ENCODE measurements around the gene CACFD1.

Gene CACFD1

GRCh38 chr9:133467101-133467500, 7.3 kb downstream of the CACFD1 start:
- no peaks in the 10 kb centered on the region for H3K27me3 ChIP-seq (ENCODE audit: control insufficient read depth in 3 of 3, insufficient read depth in 3 of 3, low read depth in 1 of 3, low read length in 3 of 3)
- no peak overlapping the region for H3K14ac ChIP-seq (ENCODE audit: low read length)
- no peak overlapping the region for H4K91ac ChIP-seq (ENCODE audit: low read depth, low read length, poor library complexity)
- H2BK5ac ChIP-seq (ENCODE audit: low read length), result no peak overlapping the region
- no peak overlapping the region for H2BK12ac ChIP-seq (ENCODE audit: low read length)
- peaks cover 18% of the 10 kb centered on the region for H3K79me1 ChIP-seq (ENCODE audit: low read depth, low read length)
- H3K27ac ChIP-seq (replicated peaks; ENCODE audit: low read length), result no peak overlapping the region
- H3K4ac ChIP-seq (ENCODE audit: low read length), result no peak overlapping the region
- peaks cover 0 to 7% of the 10 kb centered on the region in 2 donors for H3K4me1 ChIP-seq (ENCODE audit: control insufficient read depth in 2 of 2, insufficient read depth in 1 of 2, low read depth in 1 of 2, low read length in 2 of 2)
- no peak overlapping the region for H3K4me2 ChIP-seq (ENCODE audit: insufficient read depth, low read length, poor library complexity, severe bottlenecking)
- DNase-seq (ENCODE audit: low spot score), result no peak
- H2BK120ac ChIP-seq (ENCODE audit: low read depth, low read length), result no peak overlapping the region
- no peak overlapping the region for H3K9ac ChIP-seq (ENCODE audit: low read depth, low read length, poor library complexity)
- H3K36me3 ChIP-seq (replicated peaks in 1 of 2; ENCODE audit: control insufficient read depth in 2 of 2, insufficient read depth in 2 of 2, low read length in 2 of 2), result peaks cover 11 to 53% of the 10 kb centered on the region in 2 donors
- H3K4me3 ChIP-seq (ENCODE audit: low read length in 2 of 2), result no peak overlapping the region
- no peak overlapping the region for H2AFZ ChIP-seq (ENCODE audit: low read length)
- WGBS, 2 donors (ENCODE audit: extremely low coverage in 2 of 2, insufficient read length in 2 of 2, insufficient replicate concordance in 1 of 2), result no CpG with 5 or more reads among the region's 10 CpGs
- no peak overlapping the region for H4K8ac ChIP-seq (ENCODE audit: low read depth, low read length)
- H2AK5ac ChIP-seq (ENCODE audit: low read depth, low read length), result no peak overlapping the region
- H2BK15ac ChIP-seq (ENCODE audit: low read length), result no peak overlapping the region
- no peaks in the 10 kb centered on the region for H3K9me3 ChIP-seq (replicated peaks in 1 of 2; ENCODE audit: control insufficient read depth in 2 of 2, insufficient read depth in 1 of 2, low read depth in 1 of 2, low read length in 2 of 2)
- H3K23ac ChIP-seq (ENCODE audit: low read depth, low read length, poor library complexity), result no peak overlapping the region
- no peak overlapping the region for H3K18ac ChIP-seq (ENCODE audit: low read length)

- no peak overlapping the region for H4K91ac ChIP-seq (ENCODE audit: low read depth, low read length, poor library complexity)
- no peak overlapping the region for H2BK12ac ChIP-seq (ENCODE audit: low read length)
- no peak overlapping the region for H3K4me3 ChIP-seq (ENCODE audit: low read length in 2 of 2)
- H3K27ac ChIP-seq (replicated peaks; ENCODE audit: low read length), result no peak overlapping the region
- H2BK120ac ChIP-seq (ENCODE audit: low read depth, low read length), result no peak overlapping the region
- peaks cover 15% of the 10 kb centered on the region for H3K79me1 ChIP-seq (ENCODE audit: low read depth, low read length)
- peak overlapping the region; percentile 7 for H3K9ac ChIP-seq (ENCODE audit: low read depth, low read length, poor library complexity)
- no peak overlapping the region for H3K4me2 ChIP-seq (ENCODE audit: insufficient read depth, low read length, poor library complexity, severe bottlenecking)
- H2AFZ ChIP-seq (ENCODE audit: low read length), result no peak overlapping the region
- H3K36me3 ChIP-seq (replicated peaks in 1 of 2; ENCODE audit: control insufficient read depth in 2 of 2, insufficient read depth in 2 of 2, low read length in 2 of 2), result peaks cover 9 to 58% of the 10 kb centered on the region in 2 donors
- H2BK5ac ChIP-seq (ENCODE audit: low read length), result no peak overlapping the region
- no peak overlapping the region for H4K8ac ChIP-seq (ENCODE audit: low read depth, low read length)
- no peak for DNase-seq (ENCODE audit: low spot score)
- H3K4ac ChIP-seq (ENCODE audit: low read length), result no peak overlapping the region
- H3K14ac ChIP-seq (ENCODE audit: low read length), result no peak overlapping the region
- no CpG with 5 or more reads among the region's 11 CpGs for WGBS, 2 donors (ENCODE audit: extremely low coverage in 2 of 2, insufficient read length in 2 of 2, insufficient replicate concordance in 1 of 2)
- H3K27me3 ChIP-seq (ENCODE audit: control insufficient read depth in 3 of 3, insufficient read depth in 3 of 3, low read depth in 1 of 3, low read length in 3 of 3), result no peaks in the 10 kb centered on the region
- no peak overlapping the region for H2BK15ac ChIP-seq (ENCODE audit: low read length)
- H3K9me3 ChIP-seq (replicated peaks in 1 of 2; ENCODE audit: control insufficient read depth in 2 of 2, insufficient read depth in 1 of 2, low read depth in 1 of 2, low read length in 2 of 2), result no peaks in the 10 kb centered on the region
- H3K4me1 ChIP-seq (ENCODE audit: control insufficient read depth in 2 of 2, insufficient read depth in 1 of 2, low read depth in 1 of 2, low read length in 2 of 2), result peaks cover 0 to 1% of the 10 kb centered on the region in 2 donors
- H3K23ac ChIP-seq (ENCODE audit: low read depth, low read length, poor library complexity), result peak overlapping the region; percentile 13
- H2AK5ac ChIP-seq (ENCODE audit: low read depth, low read length), result no peak overlapping the region
- H3K18ac ChIP-seq (ENCODE audit: low read length), result no peak overlapping the region
Observed at GRCh38 chr9:133468374-133468773, 8.6 kb downstream of the CACFD1 start.

- no peak for DNase-seq (ENCODE audit: low spot score)
- Histone ChIP-seq H3K18ac (ENCODE audit: low read length) (no peak overlapping the region), H3K79me1 (ENCODE audit: low read depth, low read length) (peaks cover 12% of the 10 kb centered on the region), H3K9me3 (replicated peaks in 1 of 2; ENCODE audit: control insufficient read depth in 2 of 2, insufficient read depth in 1 of 2, low read depth in 1 of 2, low read length in 2 of 2) (no peaks in the 10 kb centered on the region), H3K4me3 (ENCODE audit: low read length in 2 of 2) (no peak overlapping the region), H3K23ac (ENCODE audit: low read depth, low read length, poor library complexity) (peak overlapping the region; percentile 99), H3K4ac (ENCODE audit: low read length) (no peak overlapping the region), H2BK15ac (ENCODE audit: low read length) (no peak overlapping the region), H2BK120ac (ENCODE audit: low read depth, low read length) (no peak overlapping the region), H4K8ac (ENCODE audit: low read depth, low read length) (no peak overlapping the region), H3K4me2 (ENCODE audit: insufficient read depth, low read length, poor library complexity, severe bottlenecking) (no peak overlapping the region), H4K91ac (ENCODE audit: low read depth, low read length, poor library complexity) (no peak overlapping the region), H3K4me1 (ENCODE audit: control insufficient read depth in 2 of 2, insufficient read depth in 1 of 2, low read depth in 1 of 2, low read length in 2 of 2) (peaks cover 0 to 1% of the 10 kb centered on the region in 2 donors), H2BK5ac (ENCODE audit: low read length) (no peak overlapping the region), H3K9ac (ENCODE audit: low read depth, low read length, poor library complexity) (no peak overlapping the region), H3K14ac (ENCODE audit: low read length) (no peak overlapping the region), H2AK5ac (ENCODE audit: low read depth, low read length) (no peak overlapping the region), H3K27me3 (ENCODE audit: control insufficient read depth in 3 of 3, insufficient read depth in 3 of 3, low read depth in 1 of 3, low read length in 3 of 3) (no peaks in the 10 kb centered on the region), H2AFZ (ENCODE audit: low read length) (no peak overlapping the region), H3K27ac (replicated peaks; ENCODE audit: low read length) (no peak overlapping the region), H2BK12ac (ENCODE audit: low read length) (no peak overlapping the region), H3K36me3 (replicated peaks in 1 of 2; ENCODE audit: control insufficient read depth in 2 of 2, insufficient read depth in 2 of 2, low read length in 2 of 2) (peaks cover 9 to 59% of the 10 kb centered on the region in 2 donors)
- WGBS, 2 donors (ENCODE audit: extremely low coverage in 2 of 2, insufficient read length in 2 of 2, insufficient replicate concordance in 1 of 2), result no CpG with 5 or more reads among the region's 6 CpGs
Observed at GRCh38 chr9:133468777-133469421, 9.1 kb downstream of the CACFD1 start.

- Histone ChIP-seq H4K91ac (ENCODE audit: low read depth, low read length, poor library complexity) (no peak overlapping the region), H3K4ac (ENCODE audit: low read length) (peak overlapping the region; percentile 53), H2BK120ac (ENCODE audit: low read depth, low read length) (no peak overlapping the region), H3K27ac (replicated peaks; ENCODE audit: low read length) (peak overlapping the region; percentile 22), H3K18ac (ENCODE audit: low read length) (peak overlapping the region; percentile 25), H3K4me2 (ENCODE audit: insufficient read depth, low read length, poor library complexity, severe bottlenecking) (no peak overlapping the region), H2BK12ac (ENCODE audit: low read length) (no peak overlapping the region), H2AFZ (ENCODE audit: low read length) (no peak overlapping the region), H3K14ac (ENCODE audit: low read length) (peak overlapping the region; percentile 17), H2BK5ac (ENCODE audit: low read length) (peak overlapping the region; percentile 12), H3K4me3 (ENCODE audit: low read length in 2 of 2) (peak overlapping the region in 1 of 2 donors; percentile 22), H3K9me3 (replicated peaks in 1 of 2; ENCODE audit: control insufficient read depth in 2 of 2, insufficient read depth in 1 of 2, low read depth in 1 of 2, low read length in 2 of 2) (no peaks in the 10 kb centered on the region), H3K27me3 (ENCODE audit: control insufficient read depth in 3 of 3, insufficient read depth in 3 of 3, low read depth in 1 of 3, low read length in 3 of 3) (no peaks in the 10 kb centered on the region), H4K8ac (ENCODE audit: low read depth, low read length) (no peak overlapping the region), H3K4me1 (ENCODE audit: control insufficient read depth in 2 of 2, insufficient read depth in 1 of 2, low read depth in 1 of 2, low read length in 2 of 2) (peaks cover 0 to 1% of the 10 kb centered on the region in 2 donors), H3K79me1 (ENCODE audit: low read depth, low read length) (peaks cover 6% of the 10 kb centered on the region), H2BK15ac (ENCODE audit: low read length) (no peak overlapping the region), H3K9ac (ENCODE audit: low read depth, low read length, poor library complexity) (no peak overlapping the region), H2AK5ac (ENCODE audit: low read depth, low read length) (peak overlapping the region; percentile 56), H3K36me3 (replicated peaks in 1 of 2; ENCODE audit: control insufficient read depth in 2 of 2, insufficient read depth in 2 of 2, low read length in 2 of 2) (peaks cover 10 to 61% of the 10 kb centered on the region in 2 donors), H3K23ac (ENCODE audit: low read depth, low read length, poor library complexity) (peak overlapping the region; percentile 99)
- DNase-seq (ENCODE audit: low spot score), result no peak
- WGBS, 2 donors (ENCODE audit: extremely low coverage in 2 of 2, insufficient read length in 2 of 2, insufficient replicate concordance in 1 of 2), result no CpG with 5 or more reads among the region's 16 CpGs
Observed at GRCh38 chr9:133470427-133470924, 10.7 kb downstream of the CACFD1 start.
